ENCODE measurements around the gene PLD1. TPM values are rescaled to one million over a fixed set of nuclear protein-coding genes. Genes with fewer than 3 reads are reported as not detected.

The PLD1 gene
- total RNA-seq, 1 experiment from 2014 or later, result 6.2 TPM

DNA sequence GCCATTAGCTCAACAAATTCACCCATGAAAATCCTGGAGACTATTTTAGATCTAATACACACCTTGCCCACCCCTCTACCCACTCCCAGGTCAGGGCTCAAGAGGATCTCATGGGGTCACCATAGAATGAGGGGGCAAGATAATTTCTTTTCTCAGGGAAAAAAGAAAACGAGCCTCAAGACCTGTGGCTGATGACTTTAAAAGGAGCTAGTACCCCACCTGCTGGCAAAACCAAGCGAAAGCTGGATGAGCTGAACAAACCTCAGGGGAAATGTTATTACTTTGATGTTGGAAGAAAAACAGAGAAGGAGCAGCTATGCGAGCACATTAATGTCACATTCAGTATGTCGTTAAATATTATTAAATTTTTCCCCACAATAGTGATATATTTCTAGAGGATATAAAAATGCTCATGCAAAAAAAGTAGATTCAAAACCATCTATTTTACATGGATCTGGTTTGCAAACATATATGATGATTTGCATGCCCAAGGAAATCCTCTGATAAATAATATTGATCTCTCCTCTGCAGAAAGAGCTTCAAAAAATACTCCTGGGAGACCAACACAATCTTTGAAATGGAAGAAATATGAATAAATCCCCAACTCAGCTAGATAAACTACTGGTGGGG is 37.7 kb downstream of the PLD1 start:
- DNase-seq (ENCODE audit: low read depth), result peak; percentile 69

DNA sequence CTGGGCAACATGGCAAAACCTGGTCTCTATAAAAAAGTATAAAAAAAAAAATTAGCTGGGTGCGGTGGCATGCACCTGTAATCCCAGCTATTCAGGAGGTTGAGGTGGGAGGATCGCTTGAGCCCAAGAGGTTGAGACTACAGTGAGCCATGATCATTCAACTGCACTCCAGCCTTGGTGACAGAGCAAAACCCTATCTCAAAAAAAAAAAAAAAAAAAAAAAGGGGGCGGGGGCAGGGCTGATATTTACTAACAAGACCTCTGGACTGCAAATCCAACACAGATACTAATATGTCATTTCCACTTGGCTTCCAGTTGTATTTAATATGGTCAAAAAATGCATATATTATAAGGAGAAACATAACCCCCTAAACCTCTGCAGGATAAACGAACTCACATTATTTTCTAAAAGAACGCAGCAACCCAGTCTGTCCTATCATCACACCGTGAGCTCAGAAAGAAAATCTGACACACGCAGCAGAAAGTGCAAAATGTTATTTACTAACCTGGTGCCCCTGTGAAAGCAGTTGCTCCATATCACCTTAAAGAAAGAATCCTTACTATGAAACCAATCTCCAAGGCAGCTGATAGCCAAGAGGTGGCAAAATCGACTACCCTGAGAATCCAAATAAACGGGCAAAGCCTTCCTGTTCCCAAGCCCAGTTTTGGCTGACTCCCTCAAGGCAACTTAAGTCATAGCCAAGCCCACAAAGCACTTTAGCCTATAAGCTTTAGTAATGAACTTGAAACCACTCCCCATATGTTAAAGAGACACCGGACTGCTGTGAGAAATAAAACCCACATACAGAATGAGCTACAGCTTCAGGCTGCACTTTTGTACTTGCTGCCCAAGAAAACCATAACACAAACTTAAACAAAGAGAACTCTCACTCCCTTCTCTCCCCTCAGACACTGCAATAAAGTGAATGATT is 39.3 kb downstream of the PLD1 start:
- peak; percentile 49 for DNase-seq (ENCODE audit: low read depth)

DNA sequence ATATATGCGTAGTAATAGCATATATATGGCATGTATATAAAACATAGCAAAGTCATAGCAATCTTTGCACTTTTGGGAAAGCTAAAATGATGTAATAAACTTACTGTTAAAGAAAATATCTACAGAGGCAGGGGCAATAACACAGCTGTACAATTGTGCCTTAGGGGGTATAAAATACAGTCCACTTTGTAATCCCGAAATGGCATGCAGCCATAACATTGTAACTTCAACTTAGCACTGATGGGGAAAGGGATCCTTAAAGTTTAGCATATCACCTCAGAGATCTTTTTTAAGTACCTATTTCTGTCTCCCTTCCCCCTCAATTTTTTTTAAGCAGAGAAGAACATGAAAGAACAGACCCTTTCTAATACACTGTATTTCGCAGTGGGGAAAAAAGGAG is 40.8 kb downstream of the PLD1 start:
- no peak for DNase-seq (ENCODE audit: low read depth)

DNA sequence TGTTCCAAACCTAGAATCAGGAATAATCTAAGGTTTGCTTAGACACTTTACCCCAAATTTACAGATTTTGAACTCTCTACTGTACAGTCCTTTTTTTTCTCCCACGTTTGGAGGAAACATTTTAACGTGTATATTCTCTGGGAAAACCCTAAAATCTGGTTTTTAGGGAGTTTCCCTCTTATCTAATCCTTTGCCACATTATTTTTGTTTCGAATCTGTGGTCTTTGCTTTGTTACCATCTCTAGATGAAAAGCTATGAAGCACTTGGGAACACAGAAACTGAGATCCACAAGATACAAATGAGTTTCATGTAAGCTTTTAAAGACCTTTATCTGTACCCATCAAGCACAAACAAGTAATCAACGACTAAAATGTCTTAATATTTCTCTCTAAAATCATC is 41.3 kb downstream of the PLD1 start:
- DNase-seq (ENCODE audit: low read depth), result no peak

DNA sequence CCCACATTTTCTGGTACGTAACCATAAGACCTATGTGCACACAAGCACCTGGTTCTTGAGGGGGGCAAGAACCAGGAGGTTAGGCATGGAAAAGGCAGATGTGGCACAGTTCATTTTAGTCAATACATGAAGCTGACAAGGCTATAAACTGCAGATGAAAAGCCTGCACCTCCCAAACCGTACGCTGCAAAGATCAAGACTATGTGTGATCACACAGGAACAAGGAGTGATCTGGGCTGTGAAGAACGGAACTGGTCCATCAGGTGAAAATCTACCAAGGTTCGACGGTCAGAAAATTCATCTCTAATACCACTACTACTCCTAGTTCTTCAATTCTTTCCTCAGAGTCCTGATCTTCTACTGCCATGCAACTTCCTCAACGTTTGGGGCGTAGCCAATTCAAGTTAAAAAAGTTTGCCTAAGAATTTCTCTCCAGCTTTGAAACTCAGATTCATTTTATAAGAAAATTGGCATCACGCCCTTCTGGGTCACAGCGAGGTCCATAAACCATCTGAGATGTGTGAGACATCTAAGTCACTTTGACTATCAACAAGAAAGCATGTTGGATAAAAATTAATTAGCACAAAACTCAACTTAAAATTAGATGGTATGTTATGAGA is 41.9 kb downstream of the PLD1 start:
- DNase-seq (ENCODE audit: low read depth), result no peak

DNA sequence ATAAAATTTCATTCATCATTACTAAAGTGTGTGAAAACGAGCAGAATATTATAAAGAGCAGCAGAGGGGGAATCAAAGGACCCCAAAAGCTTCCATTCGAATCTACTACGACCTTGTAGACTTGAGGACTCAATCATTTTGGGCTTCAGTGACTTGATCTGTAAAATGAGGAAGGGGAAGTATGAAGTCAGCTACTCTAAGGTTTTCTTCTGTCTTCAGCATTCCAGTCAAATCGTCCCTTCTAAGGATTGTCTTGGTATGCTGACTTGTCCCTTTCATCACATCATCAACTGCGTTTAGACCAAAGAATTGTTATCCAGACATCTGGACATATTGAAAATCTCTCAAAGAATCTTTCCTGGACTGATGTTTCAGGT is 44.8 kb downstream of the PLD1 start:
- no peak for DNase-seq (ENCODE audit: low read depth)

DNA sequence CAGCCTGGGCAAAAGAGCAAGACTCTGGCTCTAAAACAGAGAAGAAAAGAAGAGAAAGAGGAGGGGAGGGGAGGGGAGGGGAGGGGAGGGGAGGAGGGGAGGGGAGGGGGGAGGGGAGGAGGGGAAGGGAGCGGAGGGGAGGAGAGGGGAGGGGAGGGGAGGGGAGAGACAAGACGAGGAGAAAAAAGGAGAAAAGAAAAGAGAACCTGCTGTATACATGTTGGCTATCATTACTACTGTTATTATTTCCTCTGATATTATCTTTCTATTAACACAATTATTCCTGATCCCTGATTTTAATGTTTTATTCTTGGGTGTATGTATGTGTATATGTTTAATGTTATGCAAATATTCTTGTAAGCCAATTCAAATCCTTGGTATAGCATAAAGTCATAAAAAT is 46.9 kb downstream of the PLD1 start:
- DNase-seq (ENCODE audit: low read depth), result no peak

DNA sequence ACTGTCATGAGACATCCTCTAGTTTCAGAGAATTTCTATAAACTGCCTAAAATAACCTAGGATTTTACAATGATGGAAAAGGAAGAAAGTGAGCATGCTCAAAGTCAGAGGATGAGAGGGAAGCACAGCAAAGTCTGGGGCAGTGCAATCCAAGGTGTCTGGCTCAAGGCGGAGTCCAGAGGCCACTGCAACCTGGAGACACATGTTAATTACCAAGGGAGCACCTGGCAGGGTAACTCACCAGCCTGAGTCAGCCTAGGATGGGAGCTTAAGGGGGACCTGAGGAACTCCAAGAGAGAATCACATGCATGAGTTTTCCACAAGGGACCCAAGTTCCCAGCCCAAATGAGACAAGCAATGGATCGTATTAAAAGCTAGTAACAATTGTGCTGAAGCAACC is 49.8 kb downstream of the PLD1 start:
- no peak for DNase-seq (ENCODE audit: low read depth)

DNA sequence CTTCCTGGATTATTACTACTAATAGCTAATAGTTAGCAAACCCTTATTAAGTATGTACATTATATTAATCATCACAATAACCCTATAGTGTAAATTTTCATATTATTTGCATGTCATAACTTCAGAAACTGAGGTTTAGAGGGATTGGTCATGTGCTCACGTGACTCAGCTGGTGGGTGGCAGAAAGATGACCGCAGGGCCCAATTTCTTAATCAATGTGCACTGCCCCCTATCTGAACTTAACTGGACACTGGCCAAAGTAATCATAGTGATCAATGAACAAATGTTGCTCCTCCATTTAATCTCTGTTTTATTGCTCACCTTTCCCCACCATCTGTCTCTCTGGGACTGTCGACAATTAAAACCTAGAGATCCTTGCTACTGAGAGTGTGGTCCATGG is 52.2 kb downstream of the PLD1 start:
- no peak for DNase-seq (ENCODE audit: low read depth)

DNA sequence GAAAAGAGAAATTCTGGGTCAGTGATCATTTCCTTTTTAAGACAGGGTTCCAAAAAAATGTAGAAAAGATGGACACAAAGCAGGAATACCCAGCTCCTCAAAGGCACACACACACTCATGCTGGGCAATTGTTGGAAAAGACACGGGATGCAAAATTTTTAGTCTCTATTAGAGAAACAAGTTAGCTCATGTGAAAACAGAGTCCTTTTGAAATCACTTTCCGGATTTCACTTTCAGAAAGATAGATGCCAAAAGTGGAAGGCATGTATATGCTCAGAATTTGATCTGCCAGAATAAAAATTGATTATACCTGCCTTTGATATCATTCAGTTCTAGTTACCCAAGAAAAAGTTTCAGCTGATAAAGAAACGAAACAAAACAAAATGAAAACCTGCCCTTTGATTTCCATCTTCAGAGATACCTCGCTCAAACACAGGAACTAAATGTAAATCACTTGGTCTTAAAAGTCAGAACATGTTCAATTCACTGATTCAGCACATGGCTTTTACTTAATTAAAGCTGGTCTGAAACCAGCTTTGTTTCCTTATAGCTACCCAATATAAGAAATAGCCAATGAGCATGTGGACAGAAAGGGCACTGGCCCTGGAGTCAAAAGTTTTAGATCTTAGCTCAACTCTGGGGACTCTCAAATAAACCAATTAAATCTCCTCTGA is 52.8 kb downstream of the PLD1 start:
- DNase-seq (ENCODE audit: low read depth), result no peak

DNA sequence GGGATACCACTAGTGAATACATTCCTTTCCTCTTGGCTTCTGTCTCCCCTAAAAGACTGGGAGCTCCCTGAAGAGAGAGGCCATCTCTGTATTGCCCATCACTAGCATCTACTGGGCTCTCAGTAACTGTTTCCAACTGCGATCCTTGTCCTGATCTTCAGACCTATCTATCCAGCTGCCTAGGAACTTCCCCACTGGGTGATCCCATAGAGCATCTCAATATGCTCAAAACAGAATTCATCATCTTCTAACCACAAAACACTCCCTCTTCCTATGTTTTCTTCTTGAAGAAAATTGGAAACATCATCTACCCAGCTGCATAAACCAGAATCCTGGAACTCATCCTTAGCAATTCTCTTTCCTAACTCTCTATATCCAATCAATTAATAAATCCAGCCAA is 54.6 kb downstream of the PLD1 start:
- DNase-seq (ENCODE audit: low read depth), result no peak

DNA sequence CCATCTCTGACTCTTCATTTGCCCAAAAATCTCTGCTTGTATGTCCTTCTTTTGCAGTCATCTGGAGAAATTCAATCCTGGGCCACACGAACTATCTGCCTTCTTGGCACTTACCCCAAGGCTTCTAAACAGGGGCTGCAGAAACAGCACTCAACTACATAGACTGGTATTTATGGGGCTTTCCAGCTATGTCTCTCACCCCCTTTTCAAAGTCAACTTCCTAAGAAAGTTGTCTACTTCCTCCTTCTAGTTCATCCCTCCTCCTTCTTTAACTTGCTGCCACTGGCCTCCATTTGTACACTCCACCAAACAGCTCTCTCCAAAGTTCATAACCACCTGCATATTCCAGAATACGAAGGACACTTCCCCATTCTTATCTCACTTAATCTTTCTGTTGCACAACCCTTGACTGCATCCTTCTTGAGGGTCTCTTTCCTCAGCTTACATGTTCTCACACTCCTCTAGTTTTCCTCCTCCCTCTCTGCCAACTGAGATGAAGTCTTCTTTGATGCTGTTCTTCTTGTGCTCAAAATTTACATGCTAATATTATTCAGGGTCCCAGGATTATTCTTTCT is 55.2 kb downstream of the PLD1 start:
- DNase-seq (ENCODE audit: low read depth), result no peak

DNA sequence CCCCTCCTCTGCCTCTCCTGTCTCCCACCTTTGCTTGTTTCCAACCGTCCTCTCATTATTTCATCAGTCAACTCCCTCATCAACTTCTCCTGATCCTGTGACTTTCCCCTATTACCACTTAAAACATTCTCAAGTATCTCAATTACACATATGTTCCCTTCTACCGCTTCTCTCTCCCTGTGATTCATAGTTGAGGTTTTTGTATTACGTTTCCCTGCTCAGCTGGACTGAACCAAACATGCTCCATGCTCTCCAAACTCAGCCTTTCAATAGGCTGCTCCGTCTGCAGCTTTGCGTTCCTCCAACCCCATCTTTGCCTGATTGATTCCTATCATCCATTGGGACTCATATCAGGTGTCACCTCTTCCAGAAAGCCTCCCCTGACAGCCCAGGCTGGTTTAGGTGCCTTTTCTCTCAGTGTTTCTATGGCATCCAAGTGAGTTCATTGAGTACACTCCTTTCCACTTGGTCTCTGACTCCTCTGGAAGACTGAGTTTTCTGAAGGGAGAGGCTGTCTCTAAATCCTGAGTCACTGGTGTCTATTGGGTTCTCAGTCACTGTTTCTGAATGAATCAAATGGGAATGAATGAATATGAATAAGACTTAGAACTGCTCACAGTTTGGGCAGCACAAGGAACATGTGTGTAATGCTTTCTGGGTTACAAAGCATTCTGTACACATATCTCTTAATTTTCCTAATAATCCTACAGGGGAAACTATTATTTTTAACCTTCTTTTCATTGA is 56.4 kb downstream of the PLD1 start:
- DNase-seq (ENCODE audit: low read depth), result peak; percentile 93

DNA sequence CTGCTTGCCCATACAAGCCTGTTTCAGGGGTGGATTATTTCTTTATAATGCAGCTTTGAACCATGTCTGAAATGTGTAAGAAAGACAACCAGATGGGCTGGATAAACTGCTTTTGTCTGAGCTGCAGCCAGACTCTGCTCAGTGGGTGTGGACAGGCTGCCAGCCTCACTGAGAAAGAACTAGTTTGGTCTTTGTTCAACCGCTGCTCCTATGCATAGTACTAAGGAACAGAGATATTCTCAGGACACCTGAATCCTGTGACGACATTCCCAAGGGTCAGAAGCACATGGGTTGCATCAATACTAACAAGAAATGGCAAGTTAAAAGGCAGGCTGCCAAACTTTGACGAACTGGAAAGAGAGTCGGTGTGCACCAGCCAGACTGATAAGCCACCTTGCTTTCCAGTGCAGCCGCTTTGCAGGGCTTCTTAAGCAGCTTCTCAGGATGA is 57.2 kb downstream of the PLD1 start:
- DNase-seq (ENCODE audit: low read depth), result no peak

DNA sequence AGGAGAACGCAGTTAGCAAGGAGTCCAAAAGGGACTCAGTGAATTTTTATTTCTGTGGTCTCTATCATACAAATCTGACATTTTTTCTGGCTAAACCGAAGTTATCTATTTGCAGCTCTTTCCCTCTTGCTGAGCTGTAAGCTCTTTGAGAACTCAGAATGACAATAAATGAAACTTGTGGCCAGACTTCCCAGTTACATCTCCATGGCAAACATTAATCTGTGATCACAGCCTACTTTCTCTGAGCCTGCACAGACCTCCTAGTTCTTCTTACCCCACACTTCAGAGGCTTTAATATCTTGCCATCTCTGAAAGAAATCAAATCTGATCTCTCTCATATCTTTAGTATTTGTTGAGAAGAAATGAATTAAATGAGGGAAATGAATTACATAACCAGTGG is 58.0 kb downstream of the PLD1 start:
- no peak for DNase-seq (ENCODE audit: low read depth)

DNA sequence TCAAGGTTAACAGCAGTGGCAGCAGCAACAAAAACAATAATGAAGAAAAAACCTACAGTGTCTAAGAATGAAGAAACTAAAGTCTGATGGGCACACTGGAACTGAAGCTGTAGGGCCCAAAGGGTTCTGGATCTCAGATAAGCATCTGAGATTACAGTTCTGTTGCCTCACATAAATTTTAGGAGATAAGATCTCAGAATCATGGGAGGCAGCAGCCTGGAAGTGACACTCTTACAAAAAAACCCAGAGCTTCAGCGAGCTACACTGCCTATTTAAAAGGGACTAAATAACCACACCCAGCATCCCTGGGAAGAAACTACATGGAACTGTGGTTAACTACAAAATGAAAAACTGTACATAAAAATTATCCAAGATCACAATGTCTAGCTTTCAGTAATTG is 61.2 kb downstream of the PLD1 start:
- no peak for DNase-seq (ENCODE audit: low read depth)

DNA sequence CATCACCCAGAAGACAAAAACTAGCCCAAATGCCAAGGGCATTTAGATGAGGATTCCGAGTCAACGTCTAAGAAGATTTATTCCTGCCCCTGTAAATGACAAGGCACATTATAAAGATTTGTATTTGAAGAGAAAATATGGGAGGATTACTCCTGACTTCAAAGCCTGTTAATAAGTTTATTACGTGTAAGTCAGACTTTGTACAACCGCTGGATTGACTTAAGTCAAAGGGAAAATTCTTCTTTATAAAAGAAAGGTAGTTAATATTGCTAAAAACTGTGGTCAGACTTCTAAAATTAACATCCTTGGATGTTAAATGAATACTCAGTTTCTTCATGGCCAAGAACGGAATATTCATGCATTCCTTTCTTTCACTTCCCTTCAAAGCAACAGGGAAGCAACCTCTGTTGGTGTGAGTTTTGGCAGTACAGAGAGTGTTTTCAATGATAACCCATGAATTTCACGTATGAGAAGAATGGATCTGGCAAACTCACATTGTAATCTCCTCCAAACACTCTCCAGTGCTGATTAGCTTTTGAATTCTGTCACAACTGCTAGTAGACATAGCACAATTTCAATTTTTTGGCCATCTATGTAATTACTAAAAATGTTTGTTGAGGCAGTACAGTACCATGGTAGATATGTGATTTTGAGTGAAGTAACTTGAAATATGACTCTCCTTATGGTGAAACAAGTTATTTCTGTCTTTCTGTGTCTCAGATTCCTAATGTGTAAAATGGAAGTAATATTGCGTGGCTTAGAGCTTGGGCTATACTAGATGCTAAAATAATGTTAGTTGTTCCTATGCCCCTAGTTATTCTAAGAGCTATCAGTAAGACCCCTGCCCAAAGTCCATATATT is 62.0 kb downstream of the PLD1 start:
- no peak for DNase-seq (ENCODE audit: low read depth)

DNA sequence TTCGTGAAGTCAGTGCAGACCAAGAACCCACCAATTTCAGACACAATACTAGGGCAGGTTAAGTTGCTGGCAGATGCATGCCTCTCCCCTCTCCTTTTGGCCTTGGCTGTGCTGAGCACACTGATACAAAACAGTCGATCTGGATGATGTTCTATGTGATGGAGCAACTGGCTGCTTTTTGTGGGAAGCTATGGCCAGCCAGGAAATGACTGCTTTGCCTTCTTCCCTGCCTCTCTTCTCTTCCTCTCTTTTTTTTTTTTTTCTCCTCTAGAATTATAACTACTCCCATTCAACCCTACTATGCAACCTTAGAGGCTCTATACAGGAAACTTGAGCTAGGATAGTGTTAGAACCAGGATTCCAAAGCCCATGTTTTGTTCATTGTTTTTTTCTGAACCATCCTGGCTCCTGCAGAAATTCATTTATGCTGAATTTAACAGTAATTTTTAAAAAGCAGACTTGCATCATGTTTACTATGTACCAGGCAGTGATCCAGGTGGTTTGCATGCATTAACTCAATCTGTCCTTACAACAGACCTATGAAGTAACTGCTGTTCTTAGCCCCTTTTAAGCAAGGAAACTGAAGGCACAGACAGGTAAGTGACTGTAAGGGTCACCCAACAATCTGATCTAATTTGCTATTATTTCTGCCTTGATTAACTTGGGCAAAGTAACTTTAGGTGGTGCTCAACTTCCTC is 62.9 kb downstream of the PLD1 start:
- DNase-seq (ENCODE audit: low read depth), result no peak
